Ovary (tissue), 9 donors: ENCODE measurements around the gene PNPLA1. TPM values are rescaled to one million over a fixed set of nuclear protein-coding genes. Genes with fewer than 3 reads are reported as not detected.

Source experiments
- DNase-seq, 5 donors: peaks; one replicate each; pipeline ENCODE4 v3.0.0-alpha.2; 2019 to 2020
- H3K27ac ChIP-seq, 2 donors: fragments of 200-600 bp; one replicate each; pipeline versions ENCODE4 v1.5.1 to v1.8.0; 2019 to 2022
- H3K27me3 ChIP-seq: fragments of 200-600 bp; one replicate; pipeline ENCODE4 v1.8.0; 2022
- H3K36me3 ChIP-seq: fragments of 200-600 bp; sonication (generic); one replicate; pipeline ENCODE4 v1.5.1; 2019
- H3K4me1 ChIP-seq: one replicate; pipeline ENCODE4 v1.8.1; 2013; ENCODE audit warnings: mild to moderate bottlenecking, moderate library complexity; ENCODE audit not compliant: insufficient read depth
- H3K4me3 ChIP-seq: fragments of 200-600 bp; sonication (generic); one replicate; pipeline ENCODE4 v1.5.1; 2017
- H3K9me3 ChIP-seq, 2 donors: fragments of 200-600 bp in 1 of 2; sonication (generic) in 1 of 2; one replicate each; pipeline versions ENCODE4 v1.5.1 to v1.8.1; 2013 to 2019; ENCODE audit warnings: mild to moderate bottlenecking in 1 of 2, moderate library complexity in 1 of 2
- EP300 ChIP-seq: sonication (generic); formaldehyde crosslinking; IDR thresholded peaks from one replicate; pipeline ENCODE4 v1.6.1; 2017; ENCODE audit warnings: antibody characterized with exemption
- POLR2A ChIP-seq: fragments of 450-650 bp; IDR thresholded peaks from one replicate; pipeline ENCODE4 v1.6.1; 2017; ENCODE audit warnings: antibody characterized with exemption, mild to moderate bottlenecking, moderate library complexity
- WGBS, 3 donors: extraction: QIAGEN DNeasy Blood & Tissue Kit in 1 of 3; methylation state at CpG; one replicate each; pipeline versions ENCODE4 v1.1.5 to v1.1.7; 2013 to 2017; 5-methylcytosine and 5-hydroxymethylcytosine counted together
- intact Hi-C, 4 donors: fragments of 100-400 bp; cut with DNase I; formaldehyde crosslinking; loops; one replicate each; pipeline versions ENCODE4 v1.11.0 to v1.15.1; 2022 to 2023
- polyA plus RNA-seq, 2 donors: library from polyadenylated mRNA; stranded (reverse); fragments of 200-250 nt in 1 of 2; fragments of 350-450 nt in 1 of 2; fragmentation: Illumina TruSeq in 1 of 2; extraction: RNeasy Lipid Tissue Mini Kit (QIAGEN cat#74804) in 1 of 2; gene quantifications; one replicate each; pipeline ENCODE4 v1.2.3, GENCODE V29; 2013 to 2014
- total RNA-seq, 7 donors: library from RNA; depleted of rRNA in 2 of 7; stranded (reverse); fragments of >200 nt in 2 of 7; fragmentation: NEBNext Ultra II Directional in 3 of 7; extraction: Animal tissue kit (Norgen Biotek cat#: 25700) in 3 of 7; gene quantifications; one replicate each; pipeline versions ENCODE4 v1.1.0 to v1.2.4, GENCODE V29; 2016 to 2023
- TF ChIP-seq, protein P1 (sequence below), 3 donors: fragments of 450-650 bp in 2 of 3; fragments of 200-600 bp in 1 of 3; IDR thresholded peaks; one replicate each; pipeline versions ENCODE4 v1.5.1 to v1.8.0; 2016 to 2022; ENCODE audit warnings: antibody characterized with exemption in 3 of 3, mild to moderate bottlenecking in 1 of 3
- donor health status: DM: no; HTN: no; CAD: no; lungs with moderate emphysema.
- donor health status: DM: no; HTN: no; CAD: no.
- donor health status: Bipolar disorder and iron deficiency.
- donor health status: DM: yes; HTN: yes; CAD: no.
- donor health status: DM: no; HTN: no; CAD: no.
- donor health status: DM: yes; HTN: yes; CAD: no.

Gene PNPLA1
- total and polyA plus RNA-seq, 9 donors = 0.04 to 0.20 (median 0.12) TPM; not detected in 5

DNA sequence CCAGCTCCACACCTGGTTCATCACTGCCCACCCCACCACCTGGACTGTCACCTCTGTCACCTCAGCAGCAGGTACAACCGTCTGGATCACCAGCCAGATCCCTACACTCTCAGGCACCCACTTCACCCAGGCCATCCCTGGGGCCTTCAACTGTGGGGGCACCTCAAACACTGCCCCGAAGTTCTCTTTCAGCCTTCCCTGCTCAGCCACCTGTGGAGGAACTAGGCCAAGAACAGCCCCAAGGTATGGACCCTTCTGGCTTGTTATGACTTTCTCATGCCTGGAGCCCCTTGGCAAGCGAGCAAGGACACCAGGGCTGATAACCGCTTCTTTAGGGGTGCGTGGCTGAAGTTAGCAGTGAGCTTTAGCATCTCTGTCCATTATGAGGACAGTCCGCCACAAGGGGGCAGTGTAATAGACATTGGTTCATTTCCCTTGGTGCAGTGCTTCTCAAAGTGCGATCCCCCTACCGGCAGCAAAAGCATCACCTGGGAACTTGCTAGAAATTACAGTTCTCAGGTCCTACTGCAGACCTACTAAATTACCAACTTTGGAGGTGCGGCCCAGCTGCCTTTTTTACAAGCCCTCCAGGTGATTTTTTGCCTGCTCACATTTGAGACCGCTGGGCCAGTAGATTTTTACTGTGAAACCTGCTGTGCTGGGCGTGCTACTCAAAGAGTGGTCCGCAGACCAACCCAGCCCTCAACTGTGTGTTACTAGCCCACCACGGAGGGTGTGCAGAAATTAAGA is 32.5 kb downstream of the PNPLA1 start:
- DNase-seq = peak; percentile 82 to 91 (median 83)
- Histone ChIP-seq H3K9me3 (no peaks in the 10 kb centered on the region), H3K36me3 (no peaks in the 10 kb centered on the region), H3K4me1 (peaks cover 6% of the 10 kb centered on the region), H3K27ac (no peak overlapping the region), H3K4me3 (no peak overlapping the region), H3K27me3 (no peaks in the 10 kb centered on the region)
- TF ChIP-seq EP300 = no peak
- TF ChIP-seq, protein P1, sequence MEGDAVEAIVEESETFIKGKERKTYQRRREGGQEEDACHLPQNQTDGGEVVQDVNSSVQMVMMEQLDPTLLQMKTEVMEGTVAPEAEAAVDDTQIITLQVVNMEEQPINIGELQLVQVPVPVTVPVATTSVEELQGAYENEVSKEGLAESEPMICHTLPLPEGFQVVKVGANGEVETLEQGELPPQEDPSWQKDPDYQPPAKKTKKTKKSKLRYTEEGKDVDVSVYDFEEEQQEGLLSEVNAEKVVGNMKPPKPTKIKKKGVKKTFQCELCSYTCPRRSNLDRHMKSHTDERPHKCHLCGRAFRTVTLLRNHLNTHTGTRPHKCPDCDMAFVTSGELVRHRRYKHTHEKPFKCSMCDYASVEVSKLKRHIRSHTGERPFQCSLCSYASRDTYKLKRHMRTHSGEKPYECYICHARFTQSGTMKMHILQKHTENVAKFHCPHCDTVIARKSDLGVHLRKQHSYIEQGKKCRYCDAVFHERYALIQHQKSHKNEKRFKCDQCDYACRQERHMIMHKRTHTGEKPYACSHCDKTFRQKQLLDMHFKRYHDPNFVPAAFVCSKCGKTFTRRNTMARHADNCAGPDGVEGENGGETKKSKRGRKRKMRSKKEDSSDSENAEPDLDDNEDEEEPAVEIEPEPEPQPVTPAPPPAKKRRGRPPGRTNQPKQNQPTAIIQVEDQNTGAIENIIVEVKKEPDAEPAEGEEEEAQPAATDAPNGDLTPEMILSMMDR (IDR thresholded peaks at IDR 0.05) = peak; percentile 87 to 93 (median 90)
- intact Hi-C loops = loop anchor here in 3 of 4 donors (5.0 kb wide), 1 partner anchor 60 kb away; no protein-coding TSS in a partner anchor
- 31 to 41% (median 35%) methylated on average over 13 of the region's 13 CpGs for WGBS, 3 donors

DNA sequence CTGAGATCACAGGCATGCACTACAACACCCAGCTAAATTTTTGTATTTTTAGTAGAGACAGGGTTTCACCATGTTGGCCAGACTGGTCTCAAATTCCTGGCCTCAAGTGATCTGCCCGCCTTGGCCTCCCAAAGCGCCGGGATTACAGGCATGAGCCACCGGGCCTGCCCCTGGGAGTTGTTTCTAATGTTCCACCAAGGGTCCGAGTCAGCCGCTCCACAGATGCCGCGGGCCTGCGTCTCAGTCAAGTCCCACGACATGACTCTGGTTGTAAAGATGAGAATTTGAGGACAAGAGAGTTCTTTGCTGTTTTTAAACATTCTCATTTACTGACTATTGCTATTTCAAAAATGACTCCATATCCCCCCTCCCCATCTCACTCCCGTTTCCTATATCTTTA is 36.0 kb downstream of the PNPLA1 start:
- no peaks in the 10 kb centered on the region for H3K27me3 ChIP-seq
- H3K4me3 ChIP-seq = no peak overlapping the region
- 93 to 97% (median 95%) methylated on average over 11 of the region's 11 CpGs for WGBS, 3 donors
- H3K4me1 ChIP-seq = peaks cover 6% of the 10 kb centered on the region
- no peaks in the 10 kb centered on the region for H3K9me3 ChIP-seq
- intact Hi-C loops = no loop called here
- no peak for DNase-seq
- no peak overlapping the region for H3K27ac ChIP-seq
- TF ChIP-seq EP300 (no peak), POLR2A (no peak)
- TF ChIP-seq, protein P1 (IDR thresholded peaks at IDR 0.05) = no peak
- H3K36me3 ChIP-seq = no peaks in the 10 kb centered on the region

DNA sequence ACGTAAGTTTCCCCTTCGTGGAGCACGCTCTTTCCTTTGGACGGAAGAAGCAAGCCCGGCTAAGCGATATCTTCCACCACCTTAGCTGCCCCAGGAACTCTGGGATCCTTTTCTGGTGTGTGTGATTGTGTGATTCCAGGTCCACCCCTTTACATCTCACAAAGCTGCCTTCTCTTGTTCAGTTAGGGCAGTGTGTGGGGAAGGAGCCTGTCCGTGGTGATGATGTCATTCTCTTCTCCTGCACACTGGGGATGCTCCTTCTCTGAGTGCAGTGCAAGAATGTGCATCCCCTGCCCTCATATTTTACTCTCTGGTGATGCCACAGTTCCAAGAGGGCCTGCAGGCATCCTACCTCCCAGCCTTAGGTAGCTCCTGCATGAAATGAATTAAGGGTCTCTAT is 36.5 kb downstream of the PNPLA1 start:
- no peaks in the 10 kb centered on the region for H3K27me3 ChIP-seq
- DNase-seq = no peak
- H3K27ac ChIP-seq = no peak overlapping the region
- H3K4me1 ChIP-seq = peaks cover 6% of the 10 kb centered on the region
- TF ChIP-seq POLR2A (no peak), EP300 (no peak)
- TF ChIP-seq, protein P1 (IDR thresholded peaks at IDR 0.05) = no peak
- 86 to 91% (median 88%) methylated on average over 7 of the region's 7 CpGs for WGBS, 3 donors
- H3K4me3 ChIP-seq = no peak overlapping the region
- no peaks in the 10 kb centered on the region for H3K36me3 ChIP-seq
- no peaks in the 10 kb centered on the region for H3K9me3 ChIP-seq
- intact Hi-C loops = no loop called here

DNA sequence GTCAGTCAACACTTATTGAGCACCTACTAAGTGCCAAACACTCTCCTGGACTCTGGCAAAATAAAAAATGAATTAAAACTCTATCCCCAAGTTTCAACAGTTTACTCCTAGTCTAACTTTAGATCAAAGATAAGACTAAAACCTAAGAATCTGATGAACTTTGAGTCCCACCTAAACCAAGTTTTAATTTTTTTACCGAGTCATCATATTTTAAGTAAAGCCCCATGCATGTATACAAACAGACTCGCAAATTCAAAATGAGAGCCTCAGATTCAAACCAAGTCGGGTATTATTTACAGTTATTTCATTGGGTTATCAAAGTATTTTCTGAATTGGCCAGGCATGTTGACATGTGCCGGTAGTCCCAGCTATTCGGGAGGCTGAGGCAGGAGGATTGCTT is 38.7 kb downstream of the PNPLA1 start:
- Histone ChIP-seq H3K27me3 (no peaks in the 10 kb centered on the region), H3K36me3 (no peaks in the 10 kb centered on the region), H3K9me3 (no peaks in the 10 kb centered on the region), H3K4me1 (no peaks in the 10 kb centered on the region), H3K27ac (no peak overlapping the region), H3K4me3 (no peak overlapping the region)
- no peak for TF ChIP-seq EP300
- no peak for TF ChIP-seq POLR2A
- TF ChIP-seq, protein P1 (IDR thresholded peaks at IDR 0.05) = no peak
- no peak for DNase-seq
- WGBS, 3 donors = 92 to 94% (median 94%) methylated on average over 5 of the region's 5 CpGs
- intact Hi-C loops = no loop called here
